Rectal smooth muscle tissue (tissue), 1 donor: ENCODE data around the gene CFL2.

Source experiments
- H3K27ac ChIP-seq: one replicate; pipeline ENCODE4 v1.7.0; 2013; ENCODE audit warnings: low read depth, low read length, inconsistent platforms
- H3K27me3 ChIP-seq: one replicate; pipeline ENCODE4 v1.7.0; 2013; ENCODE audit warnings: low read length; ENCODE audit not compliant: control insufficient read depth, insufficient read depth
- H3K36me3 ChIP-seq: one replicate; pipeline ENCODE4 v1.7.0; 2013; ENCODE audit warnings: low read length; ENCODE audit not compliant: control insufficient read depth, insufficient read depth
- H3K4me1 ChIP-seq: one replicate; pipeline ENCODE4 v1.7.0; 2013; ENCODE audit warnings: low read length; ENCODE audit not compliant: control insufficient read depth, insufficient read depth
- H3K4me3 ChIP-seq: one replicate; pipeline ENCODE4 v1.7.0; 2013; ENCODE audit warnings: low read length
- H3K9ac ChIP-seq: one replicate; pipeline ENCODE4 v1.7.0; 2013; ENCODE audit warnings: low read length

Gene CFL2

DNA sequence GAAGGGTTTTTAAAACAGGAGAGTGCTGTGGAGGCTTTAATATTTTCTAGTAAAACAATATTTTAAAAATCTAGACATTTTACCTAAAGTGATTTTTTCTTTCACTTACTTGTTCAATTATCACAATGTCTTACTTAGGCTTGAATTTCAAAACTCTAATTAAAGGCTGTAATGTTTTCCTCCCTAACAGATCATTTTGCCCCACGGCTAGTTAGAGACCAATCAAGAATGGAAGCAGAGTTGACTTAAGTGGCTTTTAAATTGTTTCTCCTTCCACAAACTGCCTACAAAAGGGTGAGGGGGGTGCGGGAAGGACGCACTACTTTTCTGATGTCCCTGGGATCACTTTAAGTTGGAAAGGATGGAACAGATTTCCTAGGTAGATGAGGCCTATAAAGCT is 9.5 kb upstream of the CFL2 start:
- H3K4me3 ChIP-seq, result no peak overlapping the region
- no peak overlapping the region for H3K9ac ChIP-seq
- no peaks in the 10 kb centered on the region for H3K36me3 ChIP-seq
- H3K27me3 ChIP-seq, result no peaks in the 10 kb centered on the region
- no peak overlapping the region for H3K27ac ChIP-seq
- peaks cover 6% of the 10 kb centered on the region for H3K4me1 ChIP-seq

DNA sequence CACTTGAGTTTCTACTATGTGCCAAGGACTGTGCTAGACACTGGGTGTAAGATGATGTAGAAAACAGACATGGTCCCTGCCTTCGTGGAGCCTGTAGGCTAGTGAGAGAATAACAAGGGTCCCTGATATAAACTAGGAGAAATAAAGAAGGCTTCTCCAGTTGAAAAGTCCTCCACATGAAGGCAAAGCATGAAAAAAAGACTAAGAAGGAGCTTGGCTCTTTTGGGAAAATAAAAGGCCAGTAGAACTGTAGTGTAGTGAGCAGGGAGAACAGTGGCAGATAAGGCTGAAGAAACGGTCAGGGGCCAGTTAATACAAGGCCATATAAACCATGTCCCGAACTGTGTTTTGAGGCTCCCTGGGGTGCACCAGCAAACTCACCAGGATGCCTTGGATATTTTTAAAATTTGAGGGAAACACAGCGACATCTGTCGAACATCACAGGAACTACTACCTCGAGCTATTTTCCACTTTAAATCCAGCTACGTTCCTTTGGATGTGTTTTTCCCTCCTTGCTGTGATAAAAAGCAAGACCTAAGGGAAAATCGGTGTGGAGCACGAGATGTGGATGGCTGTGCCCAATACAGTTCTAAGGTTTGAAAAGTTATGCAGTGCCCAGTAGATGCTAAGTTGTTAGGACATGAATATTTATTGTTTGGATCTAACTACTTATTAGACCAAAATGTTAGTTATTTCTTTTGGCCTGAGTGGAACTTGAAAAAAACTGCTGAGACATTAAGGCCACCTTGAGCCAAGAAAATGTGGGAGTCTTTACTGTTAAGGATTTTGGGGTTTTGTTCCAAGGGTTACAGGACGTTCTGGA is 8.5 kb upstream of the CFL2 start:
- Histone ChIP-seq H3K9ac (no peak overlapping the region), H3K4me1 (peaks cover 6% of the 10 kb centered on the region), H3K27me3 (no peaks in the 10 kb centered on the region), H3K36me3 (no peaks in the 10 kb centered on the region), H3K27ac (no peak overlapping the region), H3K4me3 (no peak overlapping the region)

DNA sequence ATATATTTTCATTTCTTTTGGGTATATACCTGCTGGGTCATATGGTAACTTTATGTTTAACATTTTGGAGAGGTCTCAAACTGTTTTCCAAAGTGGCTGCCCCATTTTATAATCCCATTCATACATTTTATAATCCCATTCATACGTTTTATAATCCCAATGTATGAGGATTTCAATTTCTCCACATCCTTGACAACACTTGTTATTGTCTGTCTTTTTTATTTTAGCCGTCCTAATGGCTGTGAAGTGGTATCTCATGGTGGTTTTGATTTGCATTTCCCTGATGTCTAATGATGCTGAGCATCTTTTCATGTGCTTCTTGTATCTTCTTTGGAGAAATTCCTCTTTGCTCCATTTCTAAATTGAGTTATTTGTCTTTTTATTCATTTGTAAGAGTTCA is 6.7 kb upstream of the CFL2 start:
- no peak overlapping the region for H3K4me3 ChIP-seq
- H3K27ac ChIP-seq, result no peak overlapping the region
- H3K4me1 ChIP-seq, result peaks cover 6% of the 10 kb centered on the region
- no peaks in the 10 kb centered on the region for H3K36me3 ChIP-seq
- no peak overlapping the region for H3K9ac ChIP-seq
- no peaks in the 10 kb centered on the region for H3K27me3 ChIP-seq

GRCh38 chr14:34718750-34719304 is 4.4 kb upstream of the CFL2 start:
- no peak overlapping the region for H3K9ac ChIP-seq
- no peak overlapping the region for H3K4me3 ChIP-seq
- H3K27ac ChIP-seq, result no peak overlapping the region
- H3K4me1 ChIP-seq, result peaks cover 6% of the 10 kb centered on the region
- no peaks in the 10 kb centered on the region for H3K36me3 ChIP-seq
- no peaks in the 10 kb centered on the region for H3K27me3 ChIP-seq

- no peaks in the 10 kb centered on the region for H3K27me3 ChIP-seq
- H3K27ac ChIP-seq, result peak overlapping the region; percentile 98
- H3K9ac ChIP-seq, result no peak overlapping the region
- H3K36me3 ChIP-seq, result no peaks in the 10 kb centered on the region
- H3K4me3 ChIP-seq, result peak overlapping the region; percentile 87
- peaks cover 19% of the 10 kb centered on the region for H3K4me1 ChIP-seq
Measured at GRCh38 chr14:34715127-34715863, 902 bp upstream of the CFL2 start.

DNA sequence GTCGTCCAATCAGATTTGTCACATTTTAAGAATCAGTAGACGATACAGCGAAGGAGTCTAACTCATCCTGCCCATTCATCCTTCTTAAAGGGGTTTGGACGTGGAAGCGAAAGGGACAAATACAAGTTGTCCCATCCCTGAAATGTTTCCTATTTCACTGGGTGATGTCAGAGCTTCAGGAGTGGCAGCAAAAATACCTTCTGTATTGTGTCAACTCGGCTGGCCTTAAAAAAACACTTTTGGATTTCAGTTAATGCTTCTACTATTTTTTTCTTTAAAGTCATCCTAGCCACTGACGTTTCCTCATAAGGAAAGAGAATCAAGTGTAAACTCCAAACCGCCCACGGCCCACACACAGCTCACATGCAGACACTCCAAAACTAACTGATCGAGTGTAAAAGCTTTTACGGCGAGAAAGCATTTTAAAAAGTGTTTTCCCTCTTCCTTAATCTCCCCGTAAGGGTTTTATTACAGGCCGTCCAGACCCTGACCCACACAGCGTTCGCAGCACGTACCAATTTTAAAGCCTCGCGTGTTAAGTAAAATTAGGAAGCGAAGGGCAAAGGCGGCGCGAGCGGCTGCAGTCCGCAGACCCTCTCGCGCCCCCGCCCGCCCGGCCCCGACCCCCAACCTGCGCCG is 593 bp downstream of the CFL2 start:
- H3K27ac ChIP-seq, result peak overlapping the region; percentile 98
- peak overlapping the region; percentile 87 for H3K4me3 ChIP-seq
- no peaks in the 10 kb centered on the region for H3K27me3 ChIP-seq
- H3K9ac ChIP-seq, result peak overlapping the region; percentile 32
- H3K4me1 ChIP-seq, result peaks cover 19% of the 10 kb centered on the region
- peaks cover 2% of the 10 kb centered on the region for H3K36me3 ChIP-seq

DNA sequence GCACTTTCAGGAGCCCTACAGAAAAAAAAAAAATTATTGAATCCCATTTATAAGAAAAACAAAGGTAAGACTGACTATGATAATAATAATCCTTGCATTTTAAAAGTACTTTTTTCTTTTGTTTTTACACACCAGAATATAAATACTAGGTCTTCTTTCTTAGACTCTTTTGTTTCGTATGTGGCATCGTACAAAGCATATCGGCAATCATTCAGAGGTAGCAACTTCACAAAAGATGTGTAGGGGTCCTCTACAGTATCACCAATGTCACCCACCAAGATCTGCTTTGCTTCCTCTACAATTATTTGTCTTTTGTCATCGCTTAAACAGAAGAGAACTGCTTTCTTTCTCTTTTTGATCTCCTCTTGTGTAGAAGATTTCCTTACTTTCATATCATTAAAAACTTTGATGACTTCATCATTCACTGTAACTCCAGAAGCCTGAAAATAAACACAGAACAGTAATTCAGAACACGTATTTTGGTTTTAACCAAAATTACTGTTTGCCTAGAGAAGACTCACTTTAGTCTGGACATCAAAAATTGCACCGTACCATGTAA is 1.2 kb downstream of the CFL2 start:
- Histone ChIP-seq H3K4me1 (peaks cover 19% of the 10 kb centered on the region), H3K9ac (peak overlapping the region; percentile 32), H3K27ac (peak overlapping the region; percentile 98), H3K4me3 (peak overlapping the region; percentile 87), H3K27me3 (no peaks in the 10 kb centered on the region), H3K36me3 (peaks cover 2% of the 10 kb centered on the region)

- H3K27ac ChIP-seq, result peak overlapping the region; percentile 66
- no peak overlapping the region for H3K9ac ChIP-seq
- H3K4me1 ChIP-seq, result peaks cover 19% of the 10 kb centered on the region
- H3K27me3 ChIP-seq, result no peaks in the 10 kb centered on the region
- H3K4me3 ChIP-seq, result peak overlapping the region; percentile 22
- H3K36me3 ChIP-seq, result peaks cover 2% of the 10 kb centered on the region
Measured at GRCh38 chr14:34711796-34712712, 2.3 kb downstream of the CFL2 start.

DNA sequence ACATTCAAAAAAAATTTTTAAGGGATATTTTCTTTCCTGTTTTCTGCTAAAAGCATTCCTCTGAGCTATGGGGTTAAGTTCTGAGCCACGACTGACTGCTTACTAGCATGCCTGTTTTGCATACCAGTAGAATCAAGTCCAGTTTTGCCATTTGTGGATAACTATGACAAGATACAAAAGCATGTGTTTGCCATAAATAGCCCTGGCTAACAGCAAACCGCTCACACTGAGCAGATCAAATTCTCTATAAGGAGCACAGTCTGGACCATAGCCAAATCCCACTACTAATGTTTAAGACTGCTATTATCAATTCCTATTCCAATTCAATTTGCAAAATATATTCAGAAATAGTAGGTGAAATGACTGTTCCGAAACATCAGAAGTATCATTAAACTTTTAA is 3.2 kb downstream of the CFL2 start:
- Histone ChIP-seq H3K4me3 (no peak overlapping the region), H3K27me3 (no peaks in the 10 kb centered on the region), H3K4me1 (peaks cover 19% of the 10 kb centered on the region), H3K36me3 (peaks cover 2% of the 10 kb centered on the region), H3K27ac (peak overlapping the region; percentile 66), H3K9ac (no peak overlapping the region)

DNA sequence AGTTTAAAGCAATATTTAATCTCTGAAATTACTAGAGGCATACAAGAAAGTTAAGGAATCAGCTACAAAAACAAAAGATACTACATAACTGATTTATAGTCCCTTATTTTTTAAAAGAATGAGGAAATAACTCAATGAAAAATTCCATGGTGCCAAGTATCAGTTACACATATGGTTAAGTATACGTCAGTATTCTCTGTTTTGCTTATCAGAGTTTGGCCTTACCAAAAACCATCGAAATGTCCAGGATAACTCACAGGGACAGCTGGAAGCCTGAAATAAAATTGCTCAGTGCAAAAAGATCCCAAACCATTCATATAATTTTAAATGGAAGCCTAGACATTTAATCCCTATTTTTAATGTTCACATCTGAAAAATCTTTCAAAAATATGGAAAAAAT is 3.6 kb downstream of the CFL2 start:
- Histone ChIP-seq H3K27ac (peak overlapping the region; percentile 66), H3K4me1 (peaks cover 19% of the 10 kb centered on the region), H3K27me3 (no peaks in the 10 kb centered on the region), H3K9ac (no peak overlapping the region), H3K36me3 (peaks cover 2% of the 10 kb centered on the region), H3K4me3 (no peak overlapping the region)

DNA sequence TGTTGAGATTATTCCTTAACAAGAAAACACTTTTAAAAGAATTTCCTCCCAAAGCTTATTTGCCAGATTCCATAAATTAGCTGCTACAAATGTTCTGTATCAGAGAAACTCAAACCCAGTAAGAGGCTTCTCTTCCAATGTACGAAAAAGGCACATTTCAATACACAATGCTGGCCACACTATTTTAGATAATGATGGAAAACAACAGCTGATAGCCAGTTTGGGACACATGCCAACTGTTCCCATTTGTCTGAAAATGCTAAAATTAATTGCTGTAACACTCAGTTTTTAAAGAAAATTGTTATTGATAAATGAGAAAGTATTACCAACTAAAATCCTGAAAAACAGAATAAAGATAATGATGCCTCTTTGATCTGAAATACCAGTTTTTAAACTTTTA is 4.4 kb downstream of the CFL2 start:
- Histone ChIP-seq H3K4me1 (peaks cover 19% of the 10 kb centered on the region), H3K27ac (peak overlapping the region; percentile 58), H3K36me3 (peaks cover 2% of the 10 kb centered on the region), H3K27me3 (no peaks in the 10 kb centered on the region), H3K4me3 (no peak overlapping the region), H3K9ac (no peak overlapping the region)
